A549 (cell line): ENCODE results near the gene MAPRE2. TPM values are rescaled to one million over a fixed set of nuclear protein-coding genes. Genes with fewer than 3 reads are reported as not detected.

Source experiments
- ATAC-seq, 2 experiments: fragments of 200-7000 bp in 1 of 2; fragments of >200 bp in 1 of 2; cut with Nextera tagmentation in 1 of 2; cut with Tn5 transposase in 1 of 2; 3 replicates each; pipeline versions ENCODE4 v1.8.0 to v1.9.1; 2018 to 2020; ENCODE audit warnings: mild to moderate bottlenecking in 1 of 2, moderate library complexity in 1 of 2
- CTCF ChIA-PET: fragments of 300-600 bp; sonication (Branson Sonifier 250); formaldehyde crosslinking; extraction: SDS; loops from one replicate; lab custom pipeline; 2021; ENCODE audit warnings: antibody characterized with exemption, inconsistent platforms; lab: Yijun Ruan, JAX
- POLR2A ChIA-PET: fragments of 350-600 bp; formaldehyde crosslinking; extraction: SDS; loops from one replicate; lab custom pipeline; 2021; ENCODE audit warnings: antibody characterized with exemption, inconsistent platforms; lab: Yijun Ruan, JAX
- DNase-seq, 2 experiments: peaks; one replicate each; pipeline versions ENCODE4 v3.0.0 to v3.0.0-alpha.2; 2011 to 2016; ENCODE audit warnings: low read depth in 1 of 2, low spot score in 1 of 2
- FAIRE-seq: peaks from 2 replicates; lab custom pipeline; 2011; peaks lifted over from hg19 to GRCh38; lab: Jason Lieb, UNC
- H3K27ac ChIP-seq, 2 experiments: fragments of >200 bp; sonication (Bioruptor Twin); formaldehyde crosslinking; 3 replicates each; pipeline ENCODE4 v1.5.1; 2016 to 2017
- H3K4me1 ChIP-seq: fragments of >200 bp; sonication (Bioruptor Twin); formaldehyde crosslinking; 3 replicates; pipeline ENCODE4 v1.6.1; 2016
- H3K4me2 ChIP-seq: fragments of >200 bp; sonication (Bioruptor Twin); formaldehyde crosslinking; 3 replicates; pipeline ENCODE4 v1.6.1; 2016
- H3K4me3 ChIP-seq: fragments of >200 bp; sonication (Bioruptor Twin); formaldehyde crosslinking; 3 replicates; pipeline ENCODE4 v1.5.1; 2016
- H3K9me3 ChIP-seq: fragments of >200 bp; sonication (Bioruptor Twin); formaldehyde crosslinking; 3 replicates; pipeline ENCODE4 v1.6.1; 2016
- BHLHE40 ChIP-seq: IDR thresholded peaks from 2 replicates; pipeline ENCODE4 v1.6.1; 2012; ENCODE audit warnings: low read depth, low read length, inconsistent platforms
- CBX8 ChIP-seq: fragments of 200-600 bp; sonication (generic); IDR thresholded peaks from 2 replicates; pipeline ENCODE4 v1.6.1; 2016
- CEBPB ChIP-seq, 2 experiments: fragments of >200 bp in 1 of 2; sonication (Bioruptor Twin) in 1 of 2; formaldehyde crosslinking in 1 of 2; IDR thresholded peaks; 2 replicates each; pipeline ENCODE4 v1.6.1; 2012 to 2016
- CHD4 ChIP-seq: fragments of 200-600 bp; sonication (generic); IDR thresholded peaks from 2 replicates; pipeline ENCODE4 v1.6.1; 2016; ENCODE audit warnings: antibody characterized with exemption, mild to moderate bottlenecking, borderline replicate concordance
- CTCF ChIP-seq: fragments of >200 bp; sonication (Bioruptor Twin); formaldehyde crosslinking; IDR thresholded peaks from 3 replicates; pipeline ENCODE4 v1.5.1; 2016
- EP300 ChIP-seq, 2 experiments: fragments of >200 bp; sonication (Bioruptor Twin); formaldehyde crosslinking; IDR thresholded peaks; 2 replicates in 1 of 2; 3 replicates in 1 of 2; pipeline ENCODE4 v1.6.1; 2016 to 2017
- GATA3 ChIP-seq: IDR thresholded peaks from 2 replicates; pipeline ENCODE4 v1.6.1; 2012; ENCODE audit warnings: borderline replicate concordance
- HES2 ChIP-seq: fragments of >200 bp; sonication (Bioruptor Twin); formaldehyde crosslinking; IDR thresholded peaks from 2 replicates; pipeline ENCODE4 v1.6.1; 2016
- HEYL ChIP-seq: fragments of 250-450 bp; sonication (Bioruptor Pico); IDR thresholded peaks from 2 replicates; pipeline ENCODE4 v1.8.0; 2021; ENCODE audit warnings: mild to moderate bottlenecking, moderate library complexity
- HOXA7 ChIP-seq: fragments of 250-450 bp; sonication (Bioruptor Pico); IDR thresholded peaks from 2 replicates; pipeline ENCODE4 v1.5.0; 2020; ENCODE audit warnings: mild to moderate bottlenecking, moderate library complexity
- HOXB13 ChIP-seq: fragments of 250-450 bp; sonication (Bioruptor Pico); IDR thresholded peaks from 2 replicates; pipeline ENCODE4 v1.5.0; 2020; ENCODE audit warnings: low read depth, mild to moderate bottlenecking, moderate library complexity
- JUN ChIP-seq, 2 experiments: fragments of >200 bp; sonication (Bioruptor Twin); formaldehyde crosslinking; IDR thresholded peaks; 2 replicates in 1 of 2; 3 replicates in 1 of 2; pipeline ENCODE4 v1.6.1; 2016 to 2017
- MAFK ChIP-seq: fragments of 450-650 bp; IDR thresholded peaks from 2 replicates; pipeline ENCODE4 v1.6.1; 2014; ENCODE audit not compliant: partially characterized antibody
- MAX ChIP-seq: IDR thresholded peaks from 2 replicates; pipeline ENCODE4 v1.6.1; 2012
- MAZ ChIP-seq: fragments of 150-350 bp; IDR thresholded peaks from 2 replicates; pipeline ENCODE4 v1.6.1; 2014; ENCODE audit warnings: antibody characterized with exemption, low read depth, low read length, borderline replicate concordance
- MYC ChIP-seq: IDR thresholded peaks from 2 replicates; pipeline ENCODE4 v1.6.1; 2012; ENCODE audit warnings: mild to moderate bottlenecking, inconsistent platforms, low read length, improper control_type of control experiment, borderline replicate concordance
- NFE2L2 ChIP-seq: fragments of 150-350 bp; conservative IDR thresholded peaks from 2 replicates; pipeline ENCODE4 v1.6.1; 2014; ENCODE audit warnings: low read length
- NPAS2 ChIP-seq: fragments of 250-450 bp; sonication (Bioruptor Pico); IDR thresholded peaks from 2 replicates; pipeline ENCODE4 v1.8.0; 2022; ENCODE audit warnings: mild to moderate bottlenecking, moderate library complexity, borderline replicate concordance
- NR3C1 ChIP-seq: fragments of >200 bp; sonication (Bioruptor Twin); formaldehyde crosslinking; IDR thresholded peaks from 3 replicates; pipeline ENCODE4 v1.6.1; 2017
- PBX3 ChIP-seq: IDR thresholded peaks from 2 replicates; pipeline ENCODE4 v1.6.1; 2012
- POLR2AphosphoS2 ChIP-seq: conservative IDR thresholded peaks from 2 replicates; pipeline ENCODE4 v1.6.1; 2012; ENCODE audit warnings: low read length, improper control_type of control experiment, inconsistent platforms
- RAD21 ChIP-seq, 2 experiments: fragments of >200 bp in 1 of 2; sonication (Bioruptor Twin) in 1 of 2; formaldehyde crosslinking in 1 of 2; IDR thresholded peaks in 1 of 2; conservative IDR thresholded peaks in 1 of 2; 2 replicates in 1 of 2; 3 replicates in 1 of 2; pipeline ENCODE4 v1.6.1; 2012 to 2018; ENCODE audit warnings: inconsistent platforms in 1 of 2
- RARB ChIP-seq: fragments of 250-450 bp; sonication (Bioruptor Pico); IDR thresholded peaks from 2 replicates; pipeline ENCODE4 v1.8.0; 2021; ENCODE audit warnings: mild to moderate bottlenecking, moderate library complexity
- RCOR1 ChIP-seq: fragments of 150-350 bp; IDR thresholded peaks from 2 replicates; pipeline ENCODE4 v1.6.1; 2014; ENCODE audit warnings: antibody characterized with exemption, low read length, low read depth
- SREBF2 ChIP-seq: fragments of 450-650 bp; IDR thresholded peaks from 2 replicates; pipeline ENCODE4 v1.6.1; 2014; ENCODE audit warnings: mild to moderate bottlenecking, moderate library complexity
- TFCP2L1 ChIP-seq: fragments of 250-450 bp; sonication (Bioruptor Pico); IDR thresholded peaks from 2 replicates; pipeline ENCODE4 v1.5.0; 2021; ENCODE audit warnings: mild to moderate bottlenecking
- ZC3H11A ChIP-seq: fragments of 450-650 bp; IDR thresholded peaks from 2 replicates; pipeline ENCODE4 v1.6.1; 2014; ENCODE audit warnings: antibody characterized with exemption, mild to moderate bottlenecking
- ZFP36 ChIP-seq: fragments of 450-650 bp; IDR thresholded peaks from 2 replicates; pipeline ENCODE4 v1.6.1; 2014; ENCODE audit warnings: borderline replicate concordance; ENCODE audit not compliant: partially characterized antibody
- WGBS: methylation state at CpG from one replicate; pipeline ENCODE4 v1.1.6; 2017; ENCODE audit errors: missing lambda C conversion rate; 5-methylcytosine and 5-hydroxymethylcytosine counted together
- polyA plus RNA-seq, 4 experiments: library from polyadenylated mRNA; depleted of rRNA in 3 of 4; stranded (reverse); fragments of >200 nt; fragmentation: RNase III in 1 of 4; extraction: RNeasy Plus Mini Kit Qiagen cat#74134 plus additional on column Dnase treatment in 1 of 4; gene quantifications; 2 replicates in 3 of 4; 3 replicates in 1 of 4; pipeline ENCODE4 v1.2.3, GENCODE V29; 2011 to 2017
- TF ChIP-seq, protein P1 (sequence below): fragments of 250-450 bp; sonication (Bioruptor Pico); IDR thresholded peaks from 2 replicates; pipeline ENCODE4 v1.5.0; 2020; ENCODE audit warnings: low read depth, mild to moderate bottlenecking, moderate library complexity
- TF ChIP-seq, protein P2 (sequence below): IDR thresholded peaks from 2 replicates; pipeline ENCODE4 v1.6.1; 2012; ENCODE audit warnings: low read depth, borderline replicate concordance

Gene MAPRE2
- polyA plus RNA-seq, 2 of the 4 experiments (the other 2 are of a cell fraction): 11.4 to 59.1 TPM

- Histone ChIP-seq H3K4me3 (no peak overlapping the region), H3K4me1 (no peaks in the 10 kb centered on the region), H3K27ac (no peak overlapping the region), H3K4me2 (no peak overlapping the region), H3K9me3 (no peaks in the 10 kb centered on the region)
- FAIRE-seq (no peak), ATAC-seq (no peak), DNase-seq (no peak)
- no peak for TF ChIP-seq GATA3
- TF ChIP-seq HES2: no peak
- no peak for TF ChIP-seq POLR2AphosphoS2
- no peak for TF ChIP-seq MYC
- ChIA-PET CTCF (no interaction called here), POLR2A (no interaction called here)
- 100% methylated on average over 1 of the region's 1 CpG for WGBS
Observed at GRCh38 chr18:35095983-35096676, 54.9 kb downstream of the MAPRE2 start.

GRCh38 chr18:35096677-35097011, 55.4 kb downstream of the MAPRE2 start:
- CTCF ChIA-PET: no interaction called here
- Histone ChIP-seq H3K4me3 (no peak overlapping the region), H3K27ac (no peak overlapping the region), H3K4me2 (no peak overlapping the region), H3K9me3 (no peaks in the 10 kb centered on the region), H3K4me1 (no peaks in the 10 kb centered on the region)
- DNase-seq (no peak), FAIRE-seq (no peak), ATAC-seq (no peak)
- TF ChIP-seq TFCP2L1 (no peak), CHD4 (no peak), CEBPB (IDR thresholded peaks at IDR 0.05) (no peak), MYC (no peak), MAX (no peak), PBX3 (no peak), ZC3H11A (no peak), NFE2L2 (no peak), BHLHE40 (no peak), NPAS2 (no peak), CTCF (no peak), RAD21 (conservative IDR thresholded peaks at IDR 0.05 in 1 of 2, IDR thresholded peaks at IDR 0.05 in 1 of 2) (no peak), JUN (IDR thresholded peaks at IDR 0.05) (no peak), HEYL (CRISPR knock-in tag) (no peak), CBX8 (no peak), MAZ (no peak), MAFK (no peak), RARB (CRISPR knock-in tag) (no peak), SREBF2 (no peak)
- POLR2A ChIA-PET: no interaction called here

DNA sequence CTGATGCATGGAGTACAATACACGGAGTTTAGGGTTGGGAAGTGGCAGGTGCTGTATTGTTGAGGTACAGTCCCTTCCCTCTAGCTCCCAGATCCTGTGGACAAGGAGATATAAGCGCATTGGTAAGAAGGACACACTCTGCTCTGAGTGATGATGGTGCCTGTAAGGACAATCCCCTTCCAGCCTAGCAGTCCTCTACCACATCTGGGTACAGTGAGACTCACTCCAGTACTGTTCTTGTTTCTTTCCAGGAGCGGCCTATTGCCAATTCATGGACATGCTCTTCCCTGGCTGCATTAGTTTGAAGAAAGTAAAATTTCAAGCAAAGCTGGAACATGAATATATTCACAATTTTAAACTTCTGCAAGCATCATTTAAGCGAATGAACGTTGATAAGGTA, 56.0 kb downstream of the MAPRE2 start:
- WGBS: 90% methylated on average over 5 of the region's 5 CpGs
- CTCF ChIA-PET: no interaction called here
- Histone ChIP-seq H3K9me3 (no peaks in the 10 kb centered on the region), H3K27ac (no peak overlapping the region)
- TF ChIP-seq EP300 (IDR thresholded peaks at IDR 0.05) (no peak), RARB (CRISPR knock-in tag) (no peak), RAD21 (conservative IDR thresholded peaks at IDR 0.05 in 1 of 2, IDR thresholded peaks at IDR 0.05 in 1 of 2) (no peak), JUN (IDR thresholded peaks at IDR 0.05) (no peak), NR3C1 (no peak), MAX (no peak), POLR2AphosphoS2 (no peak), NPAS2 (no peak), ZFP36 (no peak), HEYL (CRISPR knock-in tag) (no peak), SREBF2 (no peak), HOXB13 (no peak), RCOR1 (no peak), HOXA7 (CRISPR knock-in tag) (no peak)
- TF ChIP-seq, protein P1, sequence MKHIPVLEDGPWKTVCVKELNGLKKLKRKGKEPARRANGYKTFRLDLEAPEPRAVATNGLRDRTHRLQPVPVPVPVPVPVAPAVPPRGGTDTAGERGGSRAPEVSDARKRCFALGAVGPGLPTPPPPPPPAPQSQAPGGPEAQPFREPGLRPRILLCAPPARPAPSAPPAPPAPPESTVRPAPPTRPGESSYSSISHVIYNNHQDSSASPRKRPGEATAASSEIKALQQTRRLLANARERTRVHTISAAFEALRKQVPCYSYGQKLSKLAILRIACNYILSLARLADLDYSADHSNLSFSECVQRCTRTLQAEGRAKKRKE (CRISPR knock-in tag): no peak
- TF ChIP-seq, protein P2, sequence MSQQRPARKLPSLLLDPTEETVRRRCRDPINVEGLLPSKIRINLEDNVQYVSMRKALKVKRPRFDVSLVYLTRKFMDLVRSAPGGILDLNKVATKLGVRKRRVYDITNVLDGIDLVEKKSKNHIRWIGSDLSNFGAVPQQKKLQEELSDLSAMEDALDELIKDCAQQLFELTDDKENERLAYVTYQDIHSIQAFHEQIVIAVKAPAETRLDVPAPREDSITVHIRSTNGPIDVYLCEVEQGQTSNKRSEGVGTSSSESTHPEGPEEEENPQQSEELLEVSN: no peak
- TF ChIP-seq, all 56 proteins: peak for 0
- DNase-seq (no peak), ATAC-seq (no peak), FAIRE-seq (no peak)
- Histone ChIP-seq H3K4me2 (no peak overlapping the region), H3K4me3 (no peak overlapping the region), H3K4me1 (no peaks in the 10 kb centered on the region)
- POLR2A ChIA-PET: no interaction called here
